HepG2 (cell line): ENCODE results near the gene ATP13A2. TPM values are rescaled to one million over a fixed set of nuclear protein-coding genes. Genes with fewer than 3 reads are reported as not detected.
A peak's percentile ranks its signal among the peaks of the same experiment; 100 is the strongest.

Source experiments
- ATAC-seq: fragments of 200-7000 bp; cut with Tn5 transposase; 3 replicates; pipeline ENCODE4 v1.9.1; 2020; ENCODE audit warnings: mild to moderate bottlenecking, moderate library complexity
- Bru-seq: library from RNA; stranded (reverse); fragments of 400-500 nt; gene quantifications from one replicate; lab custom pipeline; 2021; lab: Mats Ljungman, UMichigan
- BruChase-seq, 2 experiments: library from RNA; stranded (reverse); fragments of 400-500 nt; gene quantifications; one replicate each; lab custom pipeline; 2021; lab: Mats Ljungman, UMichigan
- BruUV-seq: library from RNA; stranded (reverse); fragments of 400-500 nt; replicated peaks from 2 replicates; lab custom pipeline; 2021; lab: Mats Ljungman, UMichigan
- CTCF ChIA-PET: fragments of 300-600 bp; formaldehyde crosslinking; extraction: SDS; loops from one replicate; lab custom pipeline; 2021; ENCODE audit warnings: low total read pairs, inconsistent platforms, low intra/inter-chr PET ratio; lab: Yijun Ruan, JAX
- POLR2A ChIA-PET: fragments of 350-600 bp; sonication (Branson Sonifier 250); formaldehyde crosslinking; loops from one replicate; lab custom pipeline; 2020; ENCODE audit warnings: antibody characterized with exemption, inconsistent platforms; lab: Yijun Ruan, JAX
- DNase-seq: peaks from one replicate; pipeline ENCODE4 v3.0.0-alpha.2; 2015; ENCODE audit warnings: low spot score
- FAIRE-seq: peaks from 3 replicates; lab custom pipeline; 2011; peaks lifted over from hg19 to GRCh38; lab: Jason Lieb, UNC
- H2AFZ ChIP-seq: one replicate; pipeline ENCODE4 v1.6.1; 2011; ENCODE audit warnings: low read length, inconsistent platforms
- H3K27ac ChIP-seq: fragments of 300-600 bp; 3 replicates; pipeline ENCODE4 v1.8.0; 2011; ENCODE audit warnings: mixed run types, mild to moderate bottlenecking, mixed read lengths, low read length, inconsistent platforms; ENCODE audit not compliant: insufficient read depth; ENCODE audit errors: extremely low read length
- H3K27me3 ChIP-seq, 2 experiments: fragments of 200-600 bp in 1 of 2; 2 replicates in 1 of 2; 3 replicates in 1 of 2; pipeline versions ENCODE4 v1.6.0 to v1.8.0; 2011; ENCODE audit warnings: low read length in 2 of 2, mild to moderate bottlenecking in 2 of 2, moderate library complexity in 2 of 2, inconsistent platforms in 1 of 2; ENCODE audit not compliant: insufficient read depth in 2 of 2, control insufficient read depth in 1 of 2
- H3K36me3 ChIP-seq, 2 experiments: fragments of 200-600 bp in 1 of 2; replicated peaks in 1 of 2; 2 replicates in 1 of 2; 3 replicates in 1 of 2; pipeline versions ENCODE4 v1.5.1 to v1.8.0; 2011; ENCODE audit warnings: low read length in 2 of 2, inconsistent platforms in 1 of 2; ENCODE audit not compliant: insufficient read depth in 2 of 2, control insufficient read depth in 1 of 2
- H3K4me1 ChIP-seq: 2 replicates; pipeline ENCODE4 v1.5.1; 2012; ENCODE audit warnings: low read length, inconsistent platforms; ENCODE audit not compliant: insufficient read depth
- H3K4me2 ChIP-seq: 2 replicates; pipeline ENCODE4 v1.6.0; 2011; ENCODE audit warnings: low read depth, low read length, inconsistent platforms
- H3K4me3 ChIP-seq, 3 experiments: fragments of 200-600 bp in 1 of 3; sonication (generic), shearing (Covaris generic) in 1 of 3; replicated peaks in 1 of 3; 2 replicates each; pipeline ENCODE4 v1.5.1; 2011 to 2016; ENCODE audit warnings: low read length in 3 of 3, inconsistent platforms in 2 of 3, low read depth in 2 of 3, mild to moderate bottlenecking in 2 of 3, control low read depth in 1 of 3, mixed read lengths in 1 of 3; ENCODE audit not compliant: insufficient read depth in 1 of 3
- H3K79me2 ChIP-seq: one replicate; pipeline ENCODE4 v1.6.1; 2011; ENCODE audit warnings: low read length, inconsistent platforms; ENCODE audit not compliant: insufficient read depth
- H3K9ac ChIP-seq: 2 replicates; pipeline ENCODE4 v1.6.0; 2011; ENCODE audit warnings: mild to moderate bottlenecking, low read depth, low read length, inconsistent platforms; ENCODE audit not compliant: insufficient read depth
- H3K9me3 ChIP-seq: 2 replicates; pipeline ENCODE4 v1.5.1; 2012; ENCODE audit warnings: mild to moderate bottlenecking, low read length
- H4K20me1 ChIP-seq: 2 replicates; pipeline ENCODE4 v1.6.0; 2011; ENCODE audit warnings: inconsistent platforms, mild to moderate bottlenecking, low read length, moderate library complexity; ENCODE audit not compliant: insufficient read depth
- AKAP8 ChIP-seq: sonication (generic); formaldehyde crosslinking; IDR thresholded peaks from 2 replicates; pipeline ENCODE4 v1.5.1; 2020; ENCODE audit warnings: mild to moderate bottlenecking, missing genetic modification reagents
- BHLHE40 ChIP-seq: IDR thresholded peaks from 2 replicates; pipeline ENCODE4 v1.6.1; 2011; ENCODE audit warnings: low read length, improper control_type of control experiment
- HDAC2 ChIP-seq: sonication (generic); formaldehyde crosslinking; IDR thresholded peaks from 2 replicates; pipeline ENCODE4 v1.4.0; 2020; ENCODE audit warnings: missing genetic modification reagents
- KLF12 ChIP-seq: sonication (generic); formaldehyde crosslinking; IDR thresholded peaks from 2 replicates; pipeline ENCODE4 v1.4.0; 2020; ENCODE audit warnings: missing genetic modification reagents, borderline replicate concordance
- SKI ChIP-seq: fragments of 450-650 bp; IDR thresholded peaks from one replicate; pipeline ENCODE4 v1.6.1; 2018; ENCODE audit warnings: mild to moderate bottlenecking; ENCODE audit not compliant: partially characterized antibody
- ZNF687 ChIP-seq: sonication (generic); formaldehyde crosslinking; IDR thresholded peaks from 2 replicates; pipeline ENCODE4 v1.5.1; 2020; ENCODE audit warnings: mild to moderate bottlenecking, missing genetic modification reagents, moderate library complexity
- ZNF788 ChIP-seq: sonication (generic); formaldehyde crosslinking; IDR thresholded peaks from 2 replicates; pipeline ENCODE4 v1.5.0; 2020; ENCODE audit warnings: mild to moderate bottlenecking, missing genetic modification reagents, borderline replicate concordance
- ZSCAN5A ChIP-seq: sonication (generic); formaldehyde crosslinking; IDR thresholded peaks from 2 replicates; pipeline ENCODE4 v1.8.0; 2022; ENCODE audit warnings: mild to moderate bottlenecking, missing genetic modification reagents, borderline replicate concordance
- WGBS: methylation state at CpG from one replicate; pipeline ENCODE4 v1.1.6; 2017; ENCODE audit warnings: low lambda C conversion rate; 5-methylcytosine and 5-hydroxymethylcytosine counted together
- in situ Hi-C: cut with HindIII; loops from 2 replicates; pipeline ENCODE4 v1.10.0; 2017; ENCODE audit warnings: low pct_unique_long_range_greater_than_20kb; ENCODE audit not compliant: extremely low pct_ligation_motif_present
- intact Hi-C: fragments of 100-400 bp; cut with micrococcal nuclease; formaldehyde crosslinking; loops from one replicate; pipeline ENCODE4 v1.10.0; 2022; ENCODE audit not compliant: unreplicated experiment
- long read RNA-seq, 2 experiments: library from RNA in 1 of 2; library from polyadenylated mRNA in 1 of 2; stranded (forward) in 1 of 2; unstranded in 1 of 2; transcript quantifications; one replicate each; pipeline ENCODE4 v2.0.0, GENCODE V29; 2019 to 2022
- polyA minus RNA-seq, 3 experiments: library from RNA; depleted of rRNA, polyadenylated mRNA; stranded (reverse); fragments of >200 nt; gene quantifications; 2 replicates each; pipeline ENCODE4 v1.2.3, GENCODE V29; 2011; ENCODE audit warnings: low replicate concordance in 1 of 3
- polyA plus RNA-seq, 8 experiments: library from polyadenylated mRNA; depleted of rRNA in 3 of 8; stranded (reverse) in 7 of 8; unstranded in 1 of 8; fragments of >200 nt; fragmentation: Illumina TruSeq in 4 of 8; extraction: Trizol in 4 of 8; gene quantifications; 2 replicates each; pipeline versions ENCODE4 v1.2.1 to v1.2.3, GENCODE V29; 2011 to 2016; ENCODE audit warnings: low read depth in 4 of 8, missing spikeins in 1 of 8, mixed read lengths in 1 of 8; ENCODE audit not compliant: insufficient read depth in 1 of 8
- total RNA-seq, 5 experiments: library from RNA; depleted of rRNA; stranded (reverse); fragments of >200 nt; fragmentation: Illumina TruSeq; extraction: Trizol; gene quantifications; 2 replicates each; pipeline ENCODE4 v1.2.3, GENCODE V29; 2016; ENCODE audit warnings: low read depth in 1 of 5

Gene ATP13A2
- 14.4 and 16.2 TPM in 2 replicates for total RNA-seq (2016; rRNA removed; fragmentation: Illumina TruSeq; extraction: Trizol)
- 3.0 and 3.3 TPM in 2 replicates for total RNA-seq (2016; cell fraction: cytosol; rRNA removed; fragmentation: Illumina TruSeq; extraction: Trizol; ENCODE audit: low read depth)
- 8.8 and 17.7 TPM in 2 replicates for total RNA-seq (2016; cell fraction: insoluble cytoplasmic fraction; rRNA removed; fragmentation: Illumina TruSeq; extraction: Trizol)
- 9.8 and 12.1 TPM in 2 replicates for total RNA-seq (2016; cell fraction: membrane; rRNA removed; fragmentation: Illumina TruSeq; extraction: Trizol)
- 17.5 and 18.8 TPM in 2 replicates for total RNA-seq (2016; cell fraction: nucleus; rRNA removed; fragmentation: Illumina TruSeq; extraction: Trizol)
- 13.2 and 20.1 TPM in 2 replicates for polyA plus RNA-seq (2011; rRNA removed)
- 10.6 and 20.7 TPM in 2 replicates for polyA plus RNA-seq (2011; cell fraction: cytosol; rRNA removed)
- 55.3 TPM in 2 replicates for polyA plus RNA-seq (2011; cell fraction: nucleus; rRNA removed)
- 12.3 and 21.9 TPM in 2 replicates for polyA plus RNA-seq (2012)
- 4.2 and 5.1 TPM in 2 replicates for polyA plus RNA-seq (2016; cell fraction: cytosol; fragmentation: Illumina TruSeq; extraction: Trizol; ENCODE audit: low read depth)
- 10.4 and 14.1 TPM in 2 replicates for polyA plus RNA-seq (2016; cell fraction: insoluble cytoplasmic fraction; fragmentation: Illumina TruSeq; extraction: Trizol; ENCODE audit: low read depth)
- polyA plus RNA-seq (2016; cell fraction: membrane; fragmentation: Illumina TruSeq; extraction: Trizol; ENCODE audit: low read depth) = 8.9 and 9.5 TPM in 2 replicates
- 30.5 and 36.7 TPM in 2 replicates for polyA plus RNA-seq (2016; cell fraction: nucleus; fragmentation: Illumina TruSeq; extraction: Trizol; ENCODE audit: insufficient read depth, low read depth)
- polyA minus RNA-seq (2011; rRNA and poly(A)+ RNA removed; ENCODE audit: low replicate concordance) = 32.4 and 84.8 TPM in 2 replicates
- 26.9 and 31.8 TPM in 2 replicates for polyA minus RNA-seq (2011; cell fraction: cytosol; rRNA and poly(A)+ RNA removed)
- polyA minus RNA-seq (2011; cell fraction: nucleus; rRNA and poly(A)+ RNA removed) = 9.3 and 18.5 TPM in 2 replicates
- percentile 43 among the genes with signal in this experiment for Bru-seq, nascent RNA
- BruChase-seq, experiment 1, labeled RNA remaining after a 6-hour chase = percentile 56 among the genes with signal in this experiment
- percentile 50 among the genes with signal in this experiment for BruChase-seq, experiment 2, labeled RNA remaining after a 2-hour chase
- long read RNA-seq, experiment 1, partial matches to known transcripts = 11 of 14 reads
- long read RNA-seq, experiment 1, other reads (novel, unspliced or antisense) = 2 of 14 reads
- long read RNA-seq, experiment 2, transcript ATP13A2-201 (29 exons, 3,840 nt) = major isoform, 6 of 87 reads
- long read RNA-seq, experiment 2, partial matches to known transcripts = 43 of 87 reads
- long read RNA-seq, experiment 2, other reads (novel, unspliced or antisense) = 35 of 87 reads

GRCh38 chr1:17011439-17012307, at the start of gene ATP13A2:
Gene ATP13A2, minus strand, starts transcription at chr1:17011928. Its CDS starts 190 bp downstream, at chr1:17011738.
- Histone ChIP-seq H3K4me2 (peak within 1 kb of the TSS; percentile 99), H3K79me2 (no peaks in the 10 kb centered on the region), H3K9ac (peak within 1 kb of the TSS; percentile 70), H3K36me3 (no peaks in the 10 kb centered on the region), H3K27ac (no peak within 1 kb of the TSS), H3K4me1 (peaks cover 46% of the 10 kb centered on the region), H4K20me1 (no peaks in the 10 kb centered on the region), H3K4me3 (peak within 1 kb of the TSS; percentile 56 to 87 (median 65)), H2AFZ (peak within 1 kb of the TSS; percentile 67), H3K9me3 (no peaks in the 10 kb centered on the region), H3K27me3 (no peaks in the 10 kb centered on the region)
- ATAC-seq (peak; percentile 96), FAIRE-seq (no peak), DNase-seq (peak; percentile 75)
- WGBS = 1% methylated on average over 15 of the region's 94 CpGs
- intact Hi-C loops (no loop called here), in situ Hi-C loops (no loop called here)
- BruUV-seq = no TSS peak
- ChIA-PET CTCF (no interaction called here), POLR2A (no interaction called here)
- TF ChIP-seq AKAP8 (CRISPR knock-in tag) (no peak), BHLHE40 (peak; percentile 43; the same call in 1 of the 2 replicates), ZSCAN5A (no peak), ZNF788 (CRISPR knock-in tag) (peak; percentile 66; the same call in 1 of the 2 replicates), ZNF687 (peak; percentile 80), SKI (peak; percentile 18), KLF12 (CRISPR knock-in tag) (no peak), HDAC2 (CRISPR knock-in tag) (0 out of 2 replicates have a peak, but pooled peaks have one; percentile 17)
